Ureter (tissue), 1 donor: ENCODE results near the gene TXNIP. TPM values are rescaled to one million over a fixed set of nuclear protein-coding genes. Genes with fewer than 3 reads are reported as not detected.

ENCODE experiments used
- DNase-seq: peaks from one replicate; pipeline ENCODE4 v3.0.0-alpha.2; 2020; ENCODE audit warnings: low spot score
- total RNA-seq: library from RNA; stranded (reverse); gene quantifications from one replicate; pipeline ENCODE4 v1.2.4, GENCODE V29; 2023
- donor health status: DM: yes; HTN: yes; CAD: no.

The TXNIP gene
- total RNA-seq, 1 donor from 2014 or later, result 744 TPM

DNA sequence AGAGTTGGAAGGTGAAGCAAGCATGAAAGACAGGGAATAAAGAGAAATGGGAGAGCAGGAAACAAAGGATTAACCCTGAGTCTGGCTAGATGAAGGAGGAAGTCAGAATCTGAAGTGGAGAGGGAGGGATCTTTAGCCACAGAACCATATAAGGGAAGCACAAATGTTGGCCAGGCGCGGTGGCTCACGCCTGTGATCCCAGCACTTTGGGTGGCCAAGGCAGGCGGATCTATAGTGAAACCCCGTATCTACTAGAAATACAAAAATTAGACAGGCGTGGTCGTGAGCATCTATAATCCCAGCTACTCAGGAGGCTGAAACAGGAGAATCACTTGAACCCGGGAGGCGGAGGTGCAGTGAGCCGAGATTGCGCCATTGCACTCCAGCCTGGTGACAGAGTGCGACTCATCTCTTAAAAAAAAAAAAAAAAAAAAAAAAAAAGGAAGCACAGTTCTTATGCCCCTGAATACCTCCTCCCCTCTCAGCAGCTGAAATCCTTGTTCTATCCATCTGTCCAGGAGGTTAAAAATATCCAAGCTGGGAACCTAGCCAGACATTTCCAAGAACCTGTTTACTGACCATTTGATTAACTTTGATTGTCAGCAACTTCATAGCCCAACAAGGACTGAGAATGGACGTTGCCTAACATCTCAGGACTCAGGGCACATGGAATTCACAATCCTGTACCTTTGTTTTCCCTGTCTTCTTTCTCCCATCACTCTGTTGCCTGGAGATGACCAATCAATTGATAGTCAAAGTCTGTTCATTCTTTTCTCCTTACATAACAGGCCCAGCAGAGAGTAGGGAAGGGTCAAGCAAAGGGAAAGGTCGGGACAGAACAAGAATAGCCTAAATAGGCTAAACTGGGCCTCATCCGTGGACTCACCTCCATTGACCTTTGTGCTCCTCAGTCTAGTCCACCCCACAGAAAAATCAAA is 10.6 kb downstream of the TXNIP start:
- DNase-seq, result no peak

DNA sequence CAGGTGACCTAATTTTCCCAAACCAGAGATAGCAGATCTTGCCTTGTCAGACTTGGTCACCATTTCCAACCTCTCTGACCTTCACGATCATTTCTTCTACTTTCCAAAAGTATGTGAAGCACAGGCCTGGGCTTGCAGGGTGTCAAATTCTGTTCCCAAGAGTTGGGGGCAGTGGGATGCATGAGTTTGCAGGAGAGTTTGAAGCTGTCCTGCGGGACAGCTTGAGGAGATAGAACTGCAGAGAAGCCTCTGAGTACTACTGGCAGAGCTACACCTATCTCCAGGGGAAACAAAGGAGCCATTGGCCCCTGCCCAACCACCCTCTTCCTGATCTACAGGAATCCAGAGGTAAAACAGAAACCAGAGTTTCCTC is 11.3 kb downstream of the TXNIP start:
- DNase-seq, result no peak

DNA sequence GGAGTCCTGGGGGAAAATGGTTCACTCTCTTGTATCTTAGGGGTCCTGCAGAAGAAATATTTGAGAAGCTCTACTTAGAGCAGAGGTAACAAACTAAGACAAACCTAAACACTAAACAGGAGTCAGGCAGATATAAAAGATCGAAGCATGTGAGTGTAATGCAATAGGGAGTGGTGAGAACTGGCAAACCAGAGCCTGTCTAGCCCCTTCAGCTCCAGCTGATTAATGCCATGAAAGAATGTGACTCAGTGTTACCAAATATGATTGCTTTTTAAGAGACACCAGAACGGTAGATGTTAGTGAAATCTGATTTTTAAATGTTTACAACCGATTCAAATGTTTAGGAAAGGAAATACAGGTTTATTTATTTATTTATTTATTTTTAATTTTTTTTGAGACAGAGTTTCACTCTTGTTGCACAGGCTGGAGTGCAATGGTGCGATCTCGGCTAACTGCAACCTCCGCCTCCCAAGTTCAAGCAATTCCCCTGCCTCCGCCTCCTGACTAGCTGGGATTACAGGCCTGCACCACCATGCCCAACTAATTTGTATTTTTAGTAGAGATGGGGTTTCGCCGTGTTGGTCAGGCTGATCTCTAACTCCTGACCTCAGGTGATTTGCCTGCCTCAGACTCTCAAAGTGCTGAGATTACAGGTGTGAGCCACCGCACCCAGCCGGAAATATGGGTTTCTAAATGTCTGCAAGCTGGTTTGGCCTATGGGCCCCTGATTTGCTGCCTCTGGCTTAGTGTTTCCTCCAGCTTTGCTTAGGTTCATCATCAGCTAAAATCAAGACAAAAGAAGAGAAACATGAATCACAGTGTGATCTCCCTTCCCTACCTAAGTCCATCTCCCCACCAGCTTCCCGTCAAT is 12.2 kb downstream of the TXNIP start:
- no peak for DNase-seq

DNA sequence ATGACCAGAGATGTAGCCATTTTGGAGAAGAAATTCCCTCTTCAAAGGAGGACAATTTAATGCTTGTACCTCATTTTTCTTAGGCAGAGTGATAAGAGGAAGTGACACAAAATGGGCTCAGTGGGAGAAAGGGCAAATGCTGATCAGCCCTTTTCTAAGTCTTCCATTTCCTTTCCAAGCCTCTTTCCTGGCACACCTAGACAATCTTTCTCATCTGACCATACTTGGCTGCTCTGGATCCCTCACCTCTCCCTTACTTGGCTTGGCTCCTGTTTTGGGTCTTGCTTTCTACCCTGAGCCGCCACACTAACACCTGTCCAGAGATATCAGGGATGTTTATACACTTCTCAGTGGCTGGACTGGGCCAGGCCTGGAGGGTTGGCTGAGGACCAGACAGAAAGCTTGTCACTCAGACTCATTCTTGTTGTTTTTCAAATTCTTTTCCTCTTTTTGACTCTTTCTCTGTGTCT is 13.1 kb downstream of the TXNIP start:
- DNase-seq, result no peak

DNA sequence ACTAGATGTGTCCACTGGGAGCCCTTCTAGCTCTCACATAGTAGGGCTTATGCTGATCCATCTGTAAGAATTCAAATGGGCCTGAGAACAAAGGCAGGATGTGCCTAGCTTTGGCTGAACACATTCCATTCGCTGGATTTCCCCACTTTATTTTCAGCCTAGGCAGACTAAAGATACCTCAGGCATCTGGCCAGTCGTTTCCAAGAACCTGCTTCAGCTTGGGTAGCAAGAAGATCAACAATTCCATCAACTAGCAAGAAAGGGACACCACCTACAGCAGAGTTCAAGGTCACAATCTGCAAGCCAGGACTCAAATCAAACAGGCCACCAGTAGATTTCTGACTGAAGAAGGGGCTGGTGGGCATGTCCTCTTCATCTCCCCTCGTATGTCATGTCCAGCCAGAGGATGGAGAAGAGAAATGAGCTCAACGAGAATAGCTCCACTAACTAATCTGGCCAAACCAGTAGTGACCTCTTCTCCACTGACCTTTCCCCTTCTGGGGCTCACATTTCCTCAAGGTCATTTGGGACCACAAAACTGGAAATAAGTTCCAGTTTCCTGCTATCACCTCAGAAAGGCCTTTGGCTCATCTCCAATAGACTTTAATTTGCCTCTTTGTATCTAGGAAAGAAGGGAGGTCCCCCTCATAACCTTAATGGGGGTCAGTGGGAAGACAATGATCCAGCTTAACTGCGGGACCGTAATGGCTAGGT is 14.2 kb downstream of the TXNIP start:
- DNase-seq, result no peak

DNA sequence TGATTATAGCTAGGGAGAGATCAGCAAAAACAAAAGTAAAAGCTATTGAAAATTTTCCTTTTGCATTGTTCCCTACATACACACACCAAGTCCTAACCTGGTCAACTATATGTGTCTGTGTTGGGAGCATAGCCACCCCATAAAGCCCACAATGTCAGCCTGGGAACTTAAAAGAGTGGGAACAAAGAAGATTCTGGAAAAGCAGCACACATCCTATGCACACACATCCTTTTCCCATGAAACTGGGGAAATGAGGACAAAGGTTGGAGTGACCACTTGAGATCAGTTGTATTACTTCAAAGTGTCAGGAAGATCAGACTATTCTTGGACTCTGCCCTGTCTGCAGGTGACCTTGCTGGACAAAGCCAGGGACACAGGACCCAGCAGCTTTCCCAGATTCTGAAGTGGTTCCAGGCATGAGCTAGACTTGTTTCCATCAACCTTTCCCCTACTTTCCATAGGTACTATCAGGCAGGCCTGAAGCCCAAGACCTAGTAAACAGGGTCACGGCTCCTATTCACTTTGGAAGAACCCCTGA is 15.9 kb downstream of the TXNIP start:
- DNase-seq, result no peak

DNA sequence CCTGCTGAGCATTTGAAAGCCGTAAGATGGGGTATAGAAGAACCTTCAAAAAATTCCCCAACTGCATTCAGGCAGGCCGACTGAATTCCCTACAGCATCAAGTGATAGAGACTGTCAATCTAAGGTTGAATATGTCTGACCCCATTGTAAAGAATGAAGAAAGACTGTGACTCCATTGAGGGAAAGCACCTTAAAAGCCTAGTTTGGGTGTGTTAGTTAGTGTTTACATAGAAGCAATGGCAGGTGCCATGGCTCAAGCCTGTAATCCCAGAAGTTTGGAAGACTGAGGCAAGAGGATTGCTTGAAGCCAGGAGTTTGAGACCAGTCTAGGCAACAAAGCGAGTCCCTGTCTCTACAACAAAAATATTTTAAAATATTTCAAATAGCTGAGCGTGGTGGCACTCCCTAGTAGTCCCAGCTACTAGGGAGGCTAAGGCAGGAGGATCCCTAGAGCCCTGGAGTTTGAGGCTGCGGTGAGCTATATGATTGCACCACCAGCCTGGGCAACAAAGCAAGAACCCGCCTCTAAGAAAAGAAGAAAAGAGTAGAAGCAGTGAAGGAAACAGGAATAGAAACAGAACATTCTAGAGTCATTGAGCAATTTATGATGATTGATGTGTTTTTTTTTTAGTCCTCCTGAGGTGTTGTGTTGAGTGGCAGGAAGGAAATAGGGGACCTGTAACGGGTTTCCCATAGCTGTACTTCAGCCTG is 16.5 kb downstream of the TXNIP start:
- no peak for DNase-seq

DNA sequence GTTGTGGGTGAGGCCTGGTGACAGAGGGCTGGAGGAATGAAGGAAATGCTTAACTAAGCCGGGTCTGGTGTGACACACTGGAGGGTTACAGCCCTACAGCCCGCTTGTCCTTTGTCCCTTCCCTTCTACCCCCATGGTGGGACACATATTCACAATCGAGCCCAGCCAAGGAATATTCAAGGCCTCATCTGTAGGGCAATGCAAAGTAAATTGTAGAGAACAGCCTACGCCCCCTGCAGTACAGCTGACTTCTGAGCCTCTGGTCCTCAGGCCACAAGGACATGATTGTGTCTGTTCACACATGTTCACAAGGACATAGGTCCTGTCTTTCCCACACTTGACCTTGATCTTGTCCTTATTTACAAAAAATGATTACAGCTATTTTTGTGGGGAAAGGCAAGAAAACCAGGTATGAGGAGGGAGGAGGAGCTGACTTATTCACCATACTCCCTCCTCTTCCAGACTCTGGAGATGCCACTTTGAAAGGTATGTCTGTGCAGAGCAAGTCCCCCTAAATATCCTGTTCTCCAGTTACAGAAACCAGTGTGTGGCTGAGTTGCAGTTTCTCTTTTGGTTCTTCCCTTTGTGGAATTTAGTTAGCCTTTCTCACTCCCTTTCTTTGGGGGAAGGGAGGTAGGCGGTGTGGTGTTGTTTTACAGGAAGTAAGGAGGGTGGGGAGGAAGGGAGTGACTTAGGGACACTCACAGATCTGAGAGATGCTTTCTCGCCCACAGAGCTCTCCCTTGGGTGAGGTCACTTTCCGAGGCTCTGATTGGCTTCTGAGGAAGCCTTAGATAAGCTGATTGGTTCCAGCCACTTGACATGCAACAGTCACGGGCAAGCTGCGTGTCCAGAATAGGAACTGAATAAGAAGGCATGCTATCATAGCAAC is 17.3 kb downstream of the TXNIP start:
- peak; percentile 95 for DNase-seq

DNA sequence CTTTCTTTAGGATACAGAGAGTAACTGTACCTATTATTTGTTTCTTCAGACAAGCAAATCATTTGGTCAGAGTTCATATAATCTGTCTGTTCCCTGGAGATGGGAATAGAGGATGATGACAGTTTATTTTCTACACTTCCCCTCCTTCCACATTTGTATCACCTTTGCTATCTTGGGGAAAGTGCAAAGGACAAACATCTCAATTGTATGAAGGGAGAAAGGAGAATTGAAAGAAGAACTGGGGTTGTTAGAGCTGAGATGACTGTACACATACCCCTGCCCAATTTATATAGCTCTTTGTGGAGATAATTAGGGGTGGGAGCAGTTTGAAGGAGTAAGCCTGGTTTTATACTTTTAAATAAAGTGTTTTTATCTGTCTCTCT is 17.9 kb downstream of the TXNIP start:
- DNase-seq, result no peak

DNA sequence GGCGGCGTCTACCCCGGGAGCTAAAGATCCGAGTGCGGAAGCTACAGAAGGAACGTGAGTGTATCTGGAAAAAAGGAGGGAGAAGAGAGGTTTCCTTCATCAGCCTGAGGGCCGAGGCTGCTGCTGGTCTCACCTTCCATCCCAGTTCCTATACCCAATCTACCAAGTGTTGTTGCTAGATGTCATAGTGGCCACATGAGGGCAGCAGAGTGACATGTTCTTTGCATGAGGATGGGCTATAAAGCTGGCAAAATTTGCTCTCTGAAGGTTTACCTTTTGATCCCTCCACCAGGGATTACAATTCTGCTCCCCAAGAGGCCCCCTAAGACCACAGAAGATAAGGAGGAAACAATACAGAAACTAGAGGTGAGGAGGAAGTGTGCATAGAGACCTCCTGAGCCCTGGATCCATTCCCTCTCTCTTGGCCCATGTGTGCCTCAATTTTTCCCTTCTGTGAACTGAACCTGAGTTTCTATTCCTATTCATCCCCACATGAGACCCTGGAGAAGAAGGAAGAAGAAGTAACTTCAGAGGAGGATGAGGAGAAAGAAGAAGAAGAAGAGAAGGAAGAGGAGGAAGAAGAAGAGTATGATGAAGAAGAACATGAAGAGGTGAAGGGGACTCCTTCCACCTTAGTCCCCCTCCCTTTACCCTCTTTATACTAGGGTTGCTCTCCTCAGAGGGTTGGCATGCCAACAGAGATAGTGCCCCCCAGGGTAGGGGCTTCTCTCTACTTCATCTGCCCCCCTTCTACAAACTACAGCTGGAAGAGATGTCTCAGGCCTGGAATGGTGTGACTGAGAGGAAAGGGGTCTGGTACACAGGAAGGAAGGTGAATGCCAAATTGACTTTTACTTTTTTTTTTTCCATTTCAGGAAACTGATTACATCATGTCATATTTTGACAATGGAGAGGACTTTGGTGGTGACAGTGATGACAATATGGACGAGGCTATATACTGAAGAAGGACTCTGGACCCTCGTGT is 18.6 kb downstream of the TXNIP start:
- no peak for DNase-seq

DNA sequence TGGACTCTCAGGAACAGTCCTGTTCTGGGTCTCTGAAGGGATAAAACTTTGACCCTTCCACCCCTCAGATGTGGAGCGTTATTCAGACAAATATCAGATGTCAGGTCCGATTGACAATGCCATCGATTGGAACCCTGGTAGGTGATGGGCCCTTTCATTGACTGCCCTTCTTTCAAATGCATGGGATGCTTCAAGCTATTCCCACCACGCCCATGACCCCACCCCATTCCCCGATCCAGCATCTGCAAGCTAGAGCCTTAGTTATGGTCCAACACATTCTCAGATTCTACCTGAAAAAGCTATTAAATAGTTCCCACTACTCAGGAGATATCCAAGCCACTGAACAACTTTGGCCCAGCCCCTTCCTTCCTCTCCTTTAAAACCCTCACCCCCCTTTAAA is 19.4 kb downstream of the TXNIP start:
- no peak for DNase-seq

DNA sequence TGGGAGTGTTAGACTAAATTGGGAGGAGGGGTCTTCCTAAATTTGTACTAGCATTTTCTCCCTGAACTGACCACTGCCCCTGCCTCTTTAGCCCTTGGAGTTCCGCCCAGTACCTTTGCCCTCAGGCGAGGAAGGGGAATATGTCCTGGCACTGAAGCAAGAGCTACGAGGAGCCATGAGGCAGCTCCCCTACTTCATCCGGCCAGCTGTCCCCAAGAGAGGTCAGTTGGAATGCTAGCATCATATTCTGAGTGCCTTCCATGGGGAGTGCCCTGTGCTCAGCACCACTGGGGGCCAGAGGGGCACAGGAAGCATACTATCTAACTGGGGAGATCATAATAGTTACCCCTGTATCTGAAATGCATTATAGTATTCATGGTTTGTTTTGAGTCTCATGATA is 21.2 kb downstream of the TXNIP start:
- DNase-seq, result no peak

DNA sequence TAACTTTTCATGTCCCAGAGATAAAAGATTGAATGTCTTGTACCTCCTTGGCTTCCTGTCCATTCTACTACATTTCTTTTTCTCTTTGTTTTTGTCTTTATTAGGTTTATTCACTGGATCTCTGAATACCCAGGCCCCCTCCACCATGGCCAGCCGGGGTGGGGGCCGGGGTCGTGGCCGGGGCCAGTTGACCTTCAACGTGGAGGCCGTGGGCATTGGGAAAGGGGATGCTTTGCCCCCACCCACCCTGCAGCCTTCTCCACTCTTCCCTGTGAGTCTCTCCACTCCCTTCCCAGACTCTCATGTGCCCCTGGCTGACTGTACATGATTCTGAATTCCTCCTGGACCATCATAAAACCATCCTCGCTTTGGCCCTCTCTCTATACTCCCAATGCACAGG is 21.7 kb downstream of the TXNIP start:
- DNase-seq, result no peak

DNA sequence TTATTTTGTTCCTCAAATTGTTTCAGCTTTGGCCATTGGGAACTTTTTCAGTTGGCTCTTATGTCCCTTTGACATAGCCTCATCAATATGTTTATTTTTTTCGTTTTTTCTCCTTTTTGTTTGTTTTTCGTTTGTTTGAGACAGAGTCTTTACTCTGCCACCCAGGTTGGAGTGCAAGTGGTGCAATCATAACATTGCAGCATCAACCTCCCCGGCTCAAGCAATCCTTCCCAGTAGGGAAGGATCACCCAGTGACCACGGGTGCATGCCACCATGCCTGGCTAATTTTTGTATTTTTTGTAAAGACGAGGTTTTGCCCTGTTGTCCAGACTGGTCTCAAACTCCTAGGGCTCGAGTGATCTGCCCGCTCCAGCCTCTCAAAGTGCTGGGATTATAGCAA is 23.8 kb downstream of the TXNIP start:
- DNase-seq, result no peak

DNA sequence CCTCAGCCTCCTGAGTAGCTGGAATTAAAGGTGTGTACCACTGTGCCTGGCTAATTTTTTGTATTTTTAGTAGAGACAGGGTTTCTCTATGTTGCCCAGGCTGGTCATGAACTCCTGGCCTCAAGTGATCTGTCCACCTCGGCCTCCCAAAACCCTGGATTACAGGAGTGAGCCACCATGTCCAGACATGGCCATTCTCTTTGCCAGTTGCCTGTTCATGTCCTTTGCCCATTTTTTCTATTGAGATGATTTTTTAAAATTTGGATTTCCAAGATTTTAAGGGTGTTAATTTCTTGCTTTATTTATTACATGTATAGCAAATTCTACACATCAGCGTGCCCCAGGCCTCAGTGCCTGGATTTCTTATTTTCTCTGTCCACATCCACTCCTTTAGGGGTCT is 29.1 kb downstream of the TXNIP start:
- DNase-seq, result no peak

DNA sequence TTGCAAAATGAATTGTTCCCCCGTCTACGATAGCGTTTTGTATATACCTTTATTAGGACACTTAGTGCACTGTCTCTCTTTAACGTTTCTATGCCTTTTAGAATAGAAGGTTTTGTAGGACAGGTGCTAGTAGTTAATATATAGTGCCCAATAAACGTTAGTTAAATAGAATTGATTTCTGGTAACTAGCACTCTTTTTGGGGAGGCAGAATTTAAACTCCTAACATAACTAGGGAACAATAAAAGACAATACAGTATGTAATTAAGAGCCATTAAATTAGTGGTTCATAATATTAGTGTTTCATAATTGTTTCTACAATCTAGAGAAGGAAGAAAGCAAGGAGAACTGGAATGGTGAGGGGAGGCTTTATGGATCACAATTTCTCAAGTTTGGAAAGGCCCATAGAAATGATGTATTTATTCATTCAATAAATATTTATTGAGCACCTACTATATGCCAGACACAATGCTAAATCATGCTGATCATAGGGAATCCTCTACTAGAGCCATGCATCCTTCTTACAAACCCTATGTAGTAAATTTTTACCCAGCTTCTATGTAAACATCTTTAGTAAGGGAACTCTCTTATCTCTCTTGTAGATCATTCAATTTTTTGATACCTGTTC is 31.1 kb downstream of the TXNIP start:
- no peak for DNase-seq

DNA sequence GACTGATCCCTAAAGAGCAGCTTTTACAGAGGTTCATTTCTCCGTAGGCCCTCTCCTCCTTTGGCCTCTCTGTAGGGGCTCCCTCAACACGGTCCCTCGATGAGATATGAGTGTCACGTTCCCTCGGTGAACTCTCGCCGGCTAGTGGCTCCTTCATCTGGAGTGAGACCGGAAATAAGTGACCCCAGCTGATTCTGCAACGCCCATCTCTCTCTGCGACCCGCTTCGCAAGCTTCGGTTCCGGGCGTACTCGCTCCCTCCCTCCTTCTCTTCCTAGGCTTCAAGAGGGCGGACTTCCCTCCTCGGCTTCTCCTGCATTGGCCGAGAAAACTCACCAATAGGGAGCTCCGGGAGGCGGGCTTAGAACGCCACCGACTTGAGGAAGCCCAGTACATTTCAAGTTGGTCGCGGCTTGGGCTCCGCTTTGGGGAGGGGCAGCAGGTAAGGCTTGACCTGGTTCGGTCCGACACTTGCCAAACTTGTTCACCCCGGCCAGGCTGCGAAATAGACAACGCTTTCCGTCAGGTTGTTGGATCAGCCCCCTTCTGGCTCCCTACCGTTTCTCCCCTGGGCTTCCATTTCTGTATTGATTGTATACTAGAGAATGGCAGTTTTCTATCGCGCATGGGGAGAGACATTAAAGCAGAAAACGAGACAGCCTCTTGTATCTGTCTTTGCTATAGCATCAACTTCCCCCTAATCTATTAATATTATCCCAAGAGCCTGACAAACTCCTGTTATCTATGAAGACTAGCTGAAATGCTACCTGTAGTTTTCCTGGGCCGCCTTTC is 31.9 kb downstream of the TXNIP start, which contains the start of the genes ANKRD34A and POLR3GL:
TSS of gene ANKRD34A (minus strand) at position 248 of the 791 bp plus-strand sequence. CDS start 2,816 bp downstream, outside the sequence.
TSS of gene POLR3GL (plus strand) at position 363 of the 791 bp plus-strand sequence. CDS start 10,176 bp downstream, outside the sequence.
- DNase-seq, result peak; percentile 96
